GM21447 (cell line): ENCODE measurements around the gene KCNQ1.

Source experiments
- ATAC-seq: cut with Tn5 transposase; IDR thresholded peaks from one replicate; pipeline ENCODE4 v1.9.1; 2021; ENCODE audit not compliant: unreplicated experiment

Gene KCNQ1

GRCh38 chr11:2508793-2509192, 64.0 kb downstream of the KCNQ1 start:
- no peak for ATAC-seq

- ATAC-seq: no peak
Observed at GRCh38 chr11:2509481-2510001, 64.7 kb downstream of the KCNQ1 start.

GRCh38 chr11:2510626-2511402, 66.0 kb downstream of the KCNQ1 start:
- ATAC-seq: no peak

GRCh38 chr11:2511421-2512369, 66.9 kb downstream of the KCNQ1 start:
- no peak for ATAC-seq

GRCh38 chr11:2512431-2513407, 67.9 kb downstream of the KCNQ1 start:
- no peak for ATAC-seq

GRCh38 chr11:2513441-2513840, 68.6 kb downstream of the KCNQ1 start:
- no peak for ATAC-seq

GRCh38 chr11:2515401-2516275, 70.8 kb downstream of the KCNQ1 start:
- ATAC-seq: no peak

GRCh38 chr11:2516276-2517015, 71.6 kb downstream of the KCNQ1 start:
- ATAC-seq: no peak

- no peak for ATAC-seq
Observed at GRCh38 chr11:2517016-2517385, 72.2 kb downstream of the KCNQ1 start.

GRCh38 chr11:2517386-2518064, 72.7 kb downstream of the KCNQ1 start:
- no peak for ATAC-seq

- ATAC-seq: no peak
Observed at GRCh38 chr11:2518111-2518982, 73.5 kb downstream of the KCNQ1 start.

GRCh38 chr11:2518983-2519340, 74.2 kb downstream of the KCNQ1 start:
- no peak for ATAC-seq

- no peak for ATAC-seq
Observed at GRCh38 chr11:2519517-2519861, 74.7 kb downstream of the KCNQ1 start.

GRCh38 chr11:2519862-2520735, 75.3 kb downstream of the KCNQ1 start:
- no peak for ATAC-seq

- ATAC-seq: no peak
Observed at GRCh38 chr11:2520736-2521035, 75.9 kb downstream of the KCNQ1 start.

- ATAC-seq: no peak
Observed at GRCh38 chr11:2521081-2521732, 76.4 kb downstream of the KCNQ1 start.
